GM23338 (cell line): ENCODE data around the gene FOXP1. TPM values are rescaled to one million over a fixed set of nuclear protein-coding genes. Genes with fewer than 3 reads are reported as not detected.

ENCODE experiments used
- ATAC-seq: fragments of 200-7000 bp; cut with Tn5 transposase; 3 replicates; pipeline ENCODE4 v1.9.1; 2020
- DNase-seq: peaks from one replicate; pipeline ENCODE4 v3.0.0-alpha.2; 2015; ENCODE audit warnings: low spot score
- H2AFZ ChIP-seq: fragments of 200-600 bp; sonication (generic); 2 replicates; pipeline ENCODE4 v1.8.0; 2016; ENCODE audit warnings: antibody characterized with exemption, mild to moderate bottlenecking, moderate library complexity
- H3F3A ChIP-seq: fragments of 200-600 bp; sonication (generic); replicated peaks from 2 replicates; pipeline ENCODE4 v1.8.0; 2017; ENCODE audit warnings: antibody characterized with exemption, mixed run types, low read depth
- H3K27ac ChIP-seq: fragments of 200-600 bp; sonication (generic); 2 replicates; pipeline ENCODE4 v1.6.1; 2016; ENCODE audit warnings: low read depth
- H3K27me3 ChIP-seq: fragments of 200-600 bp; sonication (generic); 2 replicates; pipeline ENCODE4 v1.8.0; 2016; ENCODE audit warnings: mild to moderate bottlenecking, mixed run types, moderate library complexity; ENCODE audit not compliant: insufficient read depth
- H3K36me3 ChIP-seq: fragments of 200-600 bp; sonication (generic); 2 replicates; pipeline ENCODE4 v1.8.0; 2016; ENCODE audit warnings: mild to moderate bottlenecking; ENCODE audit not compliant: insufficient read depth
- H3K4me1 ChIP-seq: fragments of 200-600 bp; sonication (generic); 2 replicates; pipeline ENCODE4 v1.8.0; 2016; ENCODE audit warnings: mild to moderate bottlenecking, moderate library complexity; ENCODE audit not compliant: insufficient read depth
- H3K4me2 ChIP-seq: fragments of 200-600 bp; sonication (generic); 2 replicates; pipeline ENCODE4 v1.7.1; 2017; ENCODE audit warnings: mixed run types
- H3K4me3 ChIP-seq: fragments of 200-600 bp; sonication (generic); 2 replicates; pipeline ENCODE4 v1.6.1; 2016; ENCODE audit warnings: mixed run types
- H3K79me2 ChIP-seq: fragments of 200-600 bp; sonication (generic); replicated peaks from 2 replicates; pipeline ENCODE4 v1.8.0; 2017; ENCODE audit warnings: mild to moderate bottlenecking; ENCODE audit not compliant: insufficient read depth
- H3K9me2 ChIP-seq: fragments of 200-600 bp; sonication (generic); 2 replicates; pipeline ENCODE4 v1.8.0; 2017; ENCODE audit not compliant: insufficient read depth
- H4K20me1 ChIP-seq: fragments of 200-600 bp; sonication (generic); replicated peaks from 2 replicates; pipeline ENCODE4 v1.8.0; 2017; ENCODE audit warnings: mild to moderate bottlenecking; ENCODE audit not compliant: insufficient read depth
- H3K27ac Mint-ChIP-seq: 2 replicates; pipeline ENCODE4 v1.8.0; 2020; ENCODE audit warnings: inconsistent platforms, mild to moderate bottlenecking, moderate library complexity, mixed read lengths
- H3K27me3 Mint-ChIP-seq: 3 replicates; pipeline ENCODE4 v1.8.0; 2022; ENCODE audit warnings: low read depth, mild to moderate bottlenecking, moderate library complexity, mixed read lengths, inconsistent platforms; ENCODE audit not compliant: insufficient read depth, poor library complexity
- H3K36me3 Mint-ChIP-seq: 3 replicates; pipeline ENCODE4 v1.8.0; 2021; ENCODE audit warnings: low read depth, mild to moderate bottlenecking, inconsistent platforms, moderate library complexity, mixed read lengths
- H3K4me1 Mint-ChIP-seq: 3 replicates; pipeline ENCODE4 v1.8.0; 2020; ENCODE audit warnings: mild to moderate bottlenecking, inconsistent platforms, mixed read lengths
- H3K4me3 Mint-ChIP-seq: 3 replicates; pipeline ENCODE4 v1.8.0; 2021; ENCODE audit warnings: moderate library complexity, mild to moderate bottlenecking, inconsistent platforms, mixed read lengths
- H3K9me3 Mint-ChIP-seq: 3 replicates; pipeline ENCODE4 v1.8.0; 2020; ENCODE audit warnings: moderate library complexity, mild to moderate bottlenecking, inconsistent platforms, mixed read lengths
- CREB1 ChIP-seq: fragments of 250-450 bp; sonication (Bioruptor Pico); IDR thresholded peaks from 2 replicates; pipeline ENCODE4 v1.5.0; 2020; ENCODE audit warnings: low read depth, mild to moderate bottlenecking, moderate library complexity
- ETS1 ChIP-seq: IDR thresholded peaks from 2 replicates; pipeline ENCODE4 v1.6.1; 2016; ENCODE audit warnings: antibody characterized with exemption
- EZH2 ChIP-seq: fragments of 200-600 bp; sonication (generic); IDR thresholded peaks from one replicate; pipeline ENCODE4 v1.8.0; 2017; ENCODE audit warnings: antibody characterized with exemption, mild to moderate bottlenecking, low read depth; ENCODE audit not compliant: unreplicated experiment
- EZH2phosphoT487 ChIP-seq: fragments of 200-600 bp; sonication (generic); IDR thresholded peaks from one replicate; pipeline ENCODE4 v1.8.1; 2018; ENCODE audit warnings: antibody characterized with exemption; ENCODE audit not compliant: unreplicated experiment
- JUNB ChIP-seq: IDR thresholded peaks from one replicate; pipeline ENCODE4 v1.6.1; 2016; ENCODE audit warnings: antibody characterized with exemption; ENCODE audit not compliant: unreplicated experiment
- NANOG ChIP-seq: IDR thresholded peaks from 2 replicates; pipeline ENCODE4 v1.6.1; 2016; ENCODE audit warnings: antibody characterized with exemption, borderline replicate concordance
- POLR2AphosphoS5 ChIP-seq: IDR thresholded peaks from 2 replicates; pipeline ENCODE4 v1.6.1; 2016; ENCODE audit warnings: antibody characterized with exemption, low read depth
- ZNF114 ChIP-seq: fragments of 250-450 bp; sonication (Bioruptor Pico); IDR thresholded peaks from 2 replicates; pipeline ENCODE4 v1.5.0; 2020; ENCODE audit warnings: mild to moderate bottlenecking, moderate library complexity
- ZNF331 ChIP-seq: fragments of 250-450 bp; sonication (Bioruptor Pico); IDR thresholded peaks from 2 replicates; pipeline ENCODE4 v1.5.0; 2020; ENCODE audit warnings: low read depth, mild to moderate bottlenecking, moderate library complexity
- ZNF462 ChIP-seq: fragments of 250-450 bp; sonication (Bioruptor Pico); IDR thresholded peaks from 2 replicates; pipeline ENCODE4 v1.5.0; 2020; ENCODE audit warnings: mild to moderate bottlenecking, moderate library complexity
- polyA plus RNA-seq: library from polyadenylated mRNA; unstranded; fragments of >200 nt; fragmentation: Nextera tagmentation; extraction: Ambion mirVana; gene quantifications from 2 replicates; pipeline ENCODE4 v1.2.1, GENCODE V29; 2016
- total RNA-seq: library from RNA; depleted of rRNA; stranded (reverse); fragments of >200 nt; shearing (Covaris generic); gene quantifications from 2 replicates; pipeline ENCODE4 v1.2.3, GENCODE V29; 2014

The FOXP1 gene
- total and polyA plus RNA-seq, 2 experiments from 2014 or later, result 32.9 to 35.5 TPM

GRCh38 chr3:71203727-71204488, 379.6 kb downstream of the FOXP1 start (continued):
- TF ChIP-seq ZNF462 (no peak), EZH2phosphoT487 (no peak), ZNF331 (CRISPR knock-in tag) (no peak), EZH2 (no peak), CREB1 (CRISPR knock-in tag) (no peak), POLR2AphosphoS5 (no peak), NANOG (no peak), ZNF114 (no peak)

- Histone ChIP-seq H4K20me1 (no peaks in the 10 kb centered on the region), H3K27me3 (no peaks in the 10 kb centered on the region), H3K9me2 (no peaks in the 10 kb centered on the region), H3K4me1 (peaks cover 5% of the 10 kb centered on the region; the same call in 1 of the 2 replicates), H3F3A (no peaks in the 10 kb centered on the region), H3K4me3 (no peak overlapping the region), H3K79me2 (peaks cover 10% of the 10 kb centered on the region), H3K4me2 (no peak overlapping the region), H2AFZ (no peak overlapping the region), H3K36me3 (no peaks in the 10 kb centered on the region), H3K27ac (no peak overlapping the region)
- Mint-ChIP-seq H3K36me3 (no peaks in the 10 kb centered on the region), H3K27me3 (peaks cover 4% of the 10 kb centered on the region), H3K4me1 (peaks cover 55% of the 10 kb centered on the region), H3K27ac (no peak overlapping the region), H3K4me3 (no peak overlapping the region), H3K9me3 (no peaks in the 10 kb centered on the region)
- no peak for TF ChIP-seq CREB1 (CRISPR knock-in tag)
- TF ChIP-seq ETS1, result no peak
- no peak for TF ChIP-seq JUNB
- ATAC-seq (no peak), DNase-seq (no peak)
Observed at GRCh38 chr3:71202848-71203533, 380.5 kb downstream of the FOXP1 start.
